Measurements from ENCODE around the gene PLEKHG4.

The PLEKHG4 gene

DNA sequence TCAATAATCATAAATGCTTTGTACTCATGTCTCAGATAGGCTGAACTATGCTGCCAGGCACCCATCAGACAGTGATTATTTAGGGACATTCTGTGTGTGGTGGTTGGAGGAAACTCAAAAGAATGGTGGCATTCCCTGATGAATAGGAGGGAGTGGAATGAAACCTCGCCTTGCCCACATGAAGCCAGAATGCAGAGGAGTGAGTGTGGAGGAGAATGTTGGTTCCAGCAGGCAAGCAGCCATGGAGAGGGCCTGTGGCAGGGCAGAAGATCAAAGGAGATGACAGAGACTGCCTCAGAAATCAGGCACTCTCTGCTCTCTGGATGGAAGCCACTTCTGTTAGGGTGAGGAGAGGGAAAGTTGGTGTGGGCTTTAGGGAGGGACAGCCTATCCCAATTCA, 24.7 kb downstream of the PLEKHG4 start:
- no peak for TF ChIP-seq CTCF (IDR thresholded peaks at IDR 0.05; ENCODE audit: low read depth, low read length, missing control alignments)
- H3K27me3 ChIP-seq (replicated peaks) = no peaks in the 10 kb centered on the region
- no peak overlapping the region for H3K27ac ChIP-seq
- in situ Hi-C loops (cut with HindIII; ENCODE audit: low pct_ligation_motif_present, low sequenced_read_pairs) = no loop called here
- no peak overlapping the region for H3K4me3 ChIP-seq (ENCODE audit: low read depth, low read length)
- no peak for DNase-seq
- H3K36me3 ChIP-seq (replicated peaks) = no peaks in the 10 kb centered on the region

- no peak for DNase-seq
- H3K27ac ChIP-seq = no peak overlapping the region
- H3K36me3 ChIP-seq (replicated peaks) = no peaks in the 10 kb centered on the region
- TF ChIP-seq CTCF (IDR thresholded peaks at IDR 0.05; ENCODE audit: low read depth, low read length, missing control alignments) = no peak
- no peak overlapping the region for H3K4me3 ChIP-seq (ENCODE audit: low read depth, low read length)
- no peaks in the 10 kb centered on the region for H3K27me3 ChIP-seq (replicated peaks)
- in situ Hi-C loops (cut with HindIII; ENCODE audit: low pct_ligation_motif_present, low sequenced_read_pairs) = no loop called here
Measured at GRCh38 chr16:67305216-67306071, 26.1 kb downstream of the PLEKHG4 start.

DNA sequence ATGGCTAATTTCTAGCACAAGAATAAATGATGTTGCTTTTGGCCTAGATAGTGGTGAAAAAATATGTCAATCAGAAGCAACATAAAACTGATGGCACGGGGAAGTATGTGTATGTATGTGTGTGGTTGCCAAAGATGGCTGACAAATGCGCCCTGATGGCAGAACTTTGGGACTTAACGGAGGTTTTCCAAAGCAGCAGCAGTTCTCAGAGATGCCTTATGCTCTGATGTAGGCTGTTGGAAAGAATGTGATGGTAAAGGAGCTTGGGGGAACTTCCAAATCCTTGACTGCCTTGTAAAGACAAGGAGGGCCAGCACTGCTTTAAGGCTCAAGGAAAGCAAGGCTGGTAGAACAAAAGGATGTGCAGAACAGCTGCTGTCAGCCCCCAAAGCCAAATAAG, 31.2 kb downstream of the PLEKHG4 start:
- no peak for TF ChIP-seq CTCF (IDR thresholded peaks at IDR 0.05; ENCODE audit: low read depth, low read length, missing control alignments)
- H3K36me3 ChIP-seq (replicated peaks) = no peaks in the 10 kb centered on the region
- in situ Hi-C loops (cut with HindIII; ENCODE audit: low pct_ligation_motif_present, low sequenced_read_pairs) = no loop called here
- H3K4me3 ChIP-seq (ENCODE audit: low read depth, low read length) = no peak overlapping the region
- DNase-seq = no peak
- no peak overlapping the region for H3K27ac ChIP-seq
- no peaks in the 10 kb centered on the region for H3K27me3 ChIP-seq (replicated peaks)

- Histone ChIP-seq H3K27ac (peak overlapping the region; percentile 88), H3K36me3 (replicated peaks) (no peaks in the 10 kb centered on the region), H3K27me3 (replicated peaks) (no peaks in the 10 kb centered on the region), H3K4me3 (ENCODE audit: low read depth, low read length) (no peak overlapping the region)
- no peak for TF ChIP-seq CTCF (IDR thresholded peaks at IDR 0.05; ENCODE audit: low read depth, low read length, missing control alignments)
- peak; percentile 99 for DNase-seq
- in situ Hi-C loops (cut with HindIII; ENCODE audit: low pct_ligation_motif_present, low sequenced_read_pairs) = no loop called here
Measured at GRCh38 chr16:67311607-67312488, 32.5 kb downstream of the PLEKHG4 start.

GRCh38 chr16:67312719-67313118, 33.4 kb downstream of the PLEKHG4 start:
- Histone ChIP-seq H3K27me3 (replicated peaks) (no peaks in the 10 kb centered on the region), H3K27ac (peak overlapping the region; percentile 88), H3K36me3 (replicated peaks) (no peaks in the 10 kb centered on the region), H3K4me3 (ENCODE audit: low read depth, low read length) (no peak overlapping the region)
- no peak for TF ChIP-seq CTCF (IDR thresholded peaks at IDR 0.05; ENCODE audit: low read depth, low read length, missing control alignments)
- in situ Hi-C loops (cut with HindIII; ENCODE audit: low pct_ligation_motif_present, low sequenced_read_pairs) = no loop called here
- no peak for DNase-seq

Data from brain microvascular endothelial cell (primary cell).